Measurements from ENCODE around the gene ISG20L2.

- TF ChIP-seq POLR2A (IDR thresholded peaks at IDR 0.05) (no peak), CTCF (IDR thresholded peaks at IDR 0.05) (no peak)
Observed at GRCh38 chr1:156752843-156753482, 24.4 kb upstream of the ISG20L2 start.
